VCaP (cell line): Measurements from ENCODE around the gene FRMPD2.
"Not testable (repeated sequence)": the region's sequence is repeated elsewhere in the genome, so short reads cannot be mapped to it uniquely, and the experiment has no call there.

Experiments
- H3K27ac ChIP-seq: fragments of 450-650 bp; 2 replicates; pipeline ENCODE4 v1.5.1; 2017

The FRMPD2 gene

GRCh38 chr10:48154211-48155140 lies 120.0 kb downstream of the FRMPD2 start:
- H3K27ac ChIP-seq = not testable (repeated sequence)

DNA sequence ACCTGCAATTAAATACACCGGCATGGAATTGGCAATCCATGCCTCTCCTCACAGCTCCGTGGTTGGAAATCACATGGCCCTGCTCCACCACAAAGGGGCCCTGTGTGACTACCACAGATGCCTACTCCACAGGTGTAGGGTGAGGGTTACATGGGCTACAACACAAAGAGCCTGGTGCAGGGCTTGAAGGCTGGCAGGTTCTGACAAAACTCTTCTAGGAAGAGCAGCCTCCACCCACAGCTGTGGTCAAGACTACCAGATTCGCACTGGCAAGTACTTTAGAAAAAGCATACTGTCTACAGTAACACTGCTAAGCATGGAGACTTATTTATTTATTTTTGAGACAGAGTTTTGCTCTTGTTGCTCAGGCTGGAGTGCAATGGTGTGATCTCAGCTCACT lies 126.9 kb downstream of the FRMPD2 start:
- not testable (repeated sequence) for H3K27ac ChIP-seq

DNA sequence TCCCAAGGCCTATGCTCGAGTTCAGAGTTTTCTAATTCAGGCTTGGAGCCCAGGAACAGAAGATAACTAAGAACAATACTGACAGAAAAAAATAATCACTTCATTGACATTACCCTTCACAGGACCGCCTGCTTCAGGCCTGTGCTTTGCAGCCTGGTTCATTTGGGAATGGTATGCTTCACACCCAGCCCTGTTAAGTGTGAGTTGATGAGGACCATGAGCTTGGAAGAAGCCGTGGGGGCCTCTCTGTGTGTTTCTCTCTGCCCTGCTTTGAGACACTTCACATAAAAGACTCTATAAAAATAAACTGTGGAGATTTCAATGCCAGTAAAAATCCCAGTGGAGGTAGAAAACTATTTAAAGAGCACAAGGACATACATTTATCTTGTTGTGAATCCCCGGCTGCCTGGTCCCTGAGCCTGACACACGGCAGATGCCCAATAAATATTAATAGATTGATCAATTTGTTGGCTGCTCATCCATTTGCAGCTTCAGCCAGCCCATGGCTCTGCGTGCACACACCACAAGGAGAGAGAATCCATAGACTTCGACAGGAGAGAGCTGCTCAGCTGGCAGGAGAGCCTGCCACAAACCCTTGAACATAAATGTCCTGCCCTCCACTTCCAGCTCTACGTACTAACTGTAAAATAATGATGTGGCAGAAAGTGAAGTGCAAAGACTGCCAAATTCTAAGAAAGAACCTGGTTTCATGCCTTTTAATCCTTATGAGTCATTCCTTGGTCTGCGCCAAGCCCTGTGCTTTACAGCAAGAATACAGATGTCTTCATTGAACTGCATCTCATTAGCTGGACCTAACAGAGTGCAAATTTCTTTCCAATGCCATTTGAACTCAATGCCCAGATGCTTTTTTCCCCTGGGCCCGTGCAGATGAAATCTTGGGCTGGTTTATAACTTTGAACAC lies 130.5 kb downstream of the FRMPD2 start:
- not testable (repeated sequence) for H3K27ac ChIP-seq

GRCh38 chr10:48140949-48141348 lies 133.5 kb downstream of the FRMPD2 start:
- not testable (repeated sequence) for H3K27ac ChIP-seq

DNA sequence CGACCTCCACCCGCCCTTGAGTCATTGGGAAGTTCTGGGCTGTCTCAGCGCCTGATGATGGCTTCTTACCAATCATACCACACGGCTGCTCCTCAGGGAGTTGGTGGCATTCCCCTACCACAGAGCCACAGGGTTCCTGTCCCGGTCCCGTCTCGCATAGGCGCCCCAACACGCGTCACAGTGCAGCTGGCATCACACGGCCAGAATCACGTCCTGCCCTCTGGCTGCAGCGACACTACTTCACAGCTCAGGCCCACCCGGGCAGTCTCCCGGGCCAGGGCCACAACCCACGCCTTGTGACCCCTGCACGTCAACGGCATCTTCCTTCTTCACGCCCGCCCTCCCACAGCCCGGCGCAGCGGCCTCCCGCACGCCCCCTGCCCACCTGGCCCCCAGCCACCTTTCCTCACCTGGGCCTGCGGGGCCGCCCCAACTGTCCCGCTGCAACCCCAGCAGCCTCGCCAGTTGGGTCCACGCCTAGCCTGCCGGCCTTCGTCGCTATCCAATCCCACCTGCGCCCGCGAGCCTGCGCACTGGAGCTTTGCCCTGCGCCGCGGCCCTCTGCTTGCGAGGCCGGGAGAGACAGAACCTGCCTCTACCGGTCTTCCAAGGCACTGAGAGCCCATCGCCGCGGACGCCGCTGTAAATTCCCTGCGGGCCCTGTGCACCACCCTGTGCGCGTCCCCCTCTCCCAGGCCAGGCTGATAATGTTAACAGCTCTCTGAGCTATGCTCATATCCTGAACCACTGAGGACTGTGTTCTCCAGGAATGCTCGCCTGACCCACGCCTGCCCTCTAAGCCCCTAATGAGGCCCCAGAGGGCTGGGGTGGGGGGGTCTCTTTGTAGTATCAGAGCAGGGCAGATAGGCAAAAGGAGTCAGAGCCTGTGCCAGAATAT lies 134.3 kb downstream of the FRMPD2 start:
- not testable (repeated sequence) for H3K27ac ChIP-seq

GRCh38 chr10:48128954-48129353 lies 145.5 kb downstream of the FRMPD2 start:
- H3K27ac ChIP-seq = not testable (repeated sequence)

GRCh38 chr10:48126251-48126650 lies 148.2 kb downstream of the FRMPD2 start:
- not testable (repeated sequence) for H3K27ac ChIP-seq

- H3K27ac ChIP-seq = not testable (repeated sequence)
Measured at GRCh38 chr10:48125631-48126030, 148.9 kb downstream of the FRMPD2 start.

DNA sequence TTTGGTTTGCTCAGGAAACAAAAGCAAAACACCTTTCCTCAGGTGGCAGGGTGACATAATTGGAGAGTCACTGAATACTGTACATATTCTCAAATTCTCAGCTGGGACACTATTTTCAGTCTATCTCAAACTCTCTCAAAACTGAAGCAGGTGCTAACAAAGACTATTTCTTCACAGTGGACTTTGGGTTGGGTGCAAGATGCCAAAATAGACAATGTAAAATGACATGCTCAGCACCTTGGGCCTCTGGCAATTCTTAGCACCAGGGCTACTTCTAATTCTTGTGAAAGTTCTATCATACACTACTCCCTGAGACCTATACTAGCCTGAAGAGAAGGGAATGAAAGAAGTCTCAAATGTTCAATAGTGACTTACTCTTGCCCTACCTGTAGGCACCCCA lies 151.9 kb downstream of the FRMPD2 start:
- H3K27ac ChIP-seq = not testable (repeated sequence)

DNA sequence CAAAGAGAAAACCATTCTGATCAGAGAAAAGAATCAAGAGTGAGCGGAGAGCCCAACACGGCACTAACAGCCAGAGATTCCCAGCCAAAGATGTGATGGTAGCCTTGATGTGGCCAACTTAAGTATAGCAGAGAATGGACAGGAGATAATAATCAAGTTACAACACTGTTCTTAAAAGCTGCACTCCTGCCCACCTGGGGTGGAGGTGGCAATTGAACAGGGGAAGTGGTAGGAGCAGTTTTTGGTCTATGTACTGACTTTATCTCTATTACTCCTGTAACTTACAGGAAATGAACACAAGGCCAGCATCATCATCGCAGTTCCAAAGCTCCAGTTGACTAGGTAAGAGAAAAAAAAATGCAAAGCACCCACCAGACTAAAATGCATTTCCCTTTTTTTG lies 164.2 kb downstream of the FRMPD2 start:
- H3K27ac ChIP-seq = not testable (repeated sequence)
